GM13976 (cell line): Measurements from ENCODE around the gene COL6A3.
A peak's percentile ranks its signal among the peaks of the same experiment; 100 is the strongest.

Experiments used
- DNase-seq: peaks from one replicate; pipeline ENCODE4 v3.0.0; 2012; ENCODE audit warnings: low spot score
- CTCF ChIP-seq: IDR thresholded peaks from 2 replicates; pipeline ENCODE4 v1.5.1; 2012; ENCODE audit warnings: borderline replicate concordance, mild to moderate bottlenecking; ENCODE audit not compliant: insufficient read depth; ENCODE audit errors: extremely low read depth, missing control alignments, control extremely low read depth
- in situ Hi-C: fragments of 300-500 bp; cut with MboI; formaldehyde crosslinking; loops from one replicate; pipeline ENCODE4 v1.12.0; 2022; ENCODE audit warnings: low sequenced_read_pairs, mixed read lengths, inconsistent platforms; ENCODE audit not compliant: unreplicated experiment

Gene COL6A3

GRCh38 chr2:237422309-237422708 is 8.3 kb upstream of the COL6A3 start:
- no peak for DNase-seq
- in situ Hi-C loops, result no loop called here
- TF ChIP-seq CTCF, result no peak

GRCh38 chr2:237421542-237422116 is 7.7 kb upstream of the COL6A3 start:
- peak; percentile 60 for TF ChIP-seq CTCF
- in situ Hi-C loops, result no loop called here
- peak; percentile 70 for DNase-seq

- no peak for TF ChIP-seq CTCF
- no peak for DNase-seq
- in situ Hi-C loops, result no loop called here
Measured at GRCh38 chr2:237418300-237418699, 4.3 kb upstream of the COL6A3 start.

- no peak for TF ChIP-seq CTCF
- in situ Hi-C loops, result no loop called here
- DNase-seq, result no peak
Measured at GRCh38 chr2:237412988-237413776, 782 bp downstream of the COL6A3 start.

- in situ Hi-C loops, result no loop called here
- TF ChIP-seq CTCF, result no peak
- DNase-seq, result no peak
Measured at GRCh38 chr2:237412646-237412987, 1.3 kb downstream of the COL6A3 start.

- no peak for DNase-seq
- in situ Hi-C loops, result no loop called here
- no peak for TF ChIP-seq CTCF
Measured at GRCh38 chr2:237411683-237412423, 2.1 kb downstream of the COL6A3 start.
